H9 (cell line): Measurements from ENCODE around the gene LRRC8B. TPM values are rescaled to one million over a fixed set of nuclear protein-coding genes. Genes with fewer than 3 reads are reported as not detected.

ENCODE experiments used
- DNase-seq: peaks from one replicate; pipeline ENCODE4 v3.0.0-alpha.2; 2017
- H2AFZ ChIP-seq: one replicate; pipeline ENCODE4 v1.6.1; 2013; ENCODE audit warnings: mild to moderate bottlenecking, low read length, control low read depth, moderate library complexity
- H2AK5ac ChIP-seq: 2 replicates; pipeline ENCODE4 v1.6.1; 2013; ENCODE audit warnings: low read length, control low read depth, mixed read lengths; ENCODE audit not compliant: insufficient read length
- H2BK120ac ChIP-seq: one replicate; pipeline ENCODE4 v1.6.1; 2013; ENCODE audit warnings: low read depth, mild to moderate bottlenecking, low read length, control low read depth, inconsistent platforms; ENCODE audit not compliant: poor library complexity, severe bottlenecking
- H2BK12ac ChIP-seq: 2 replicates; pipeline ENCODE4 v1.6.1; 2013; ENCODE audit warnings: low read length, control low read depth, mixed read lengths, low read depth; ENCODE audit not compliant: insufficient read length
- H2BK15ac ChIP-seq: 2 replicates; pipeline ENCODE4 v1.6.1; 2013; ENCODE audit warnings: low read depth, low read length, control low read depth
- H2BK20ac ChIP-seq: one replicate; pipeline ENCODE4 v1.6.1; 2013; ENCODE audit warnings: low read depth, mild to moderate bottlenecking, low read length, control low read depth, inconsistent platforms; ENCODE audit not compliant: poor library complexity, severe bottlenecking
- H2BK5ac ChIP-seq: 2 replicates; pipeline ENCODE4 v1.6.1; 2013; ENCODE audit warnings: low read length, control low read depth, mixed read lengths; ENCODE audit not compliant: insufficient read length
- H3K14ac ChIP-seq: 2 replicates; pipeline ENCODE4 v1.6.1; 2013; ENCODE audit warnings: low read length, control low read depth; ENCODE audit not compliant: insufficient read depth
- H3K18ac ChIP-seq: 2 replicates; pipeline ENCODE4 v1.6.1; 2013; ENCODE audit warnings: low read depth, mild to moderate bottlenecking, mixed read lengths, low read length, control low read depth; ENCODE audit not compliant: insufficient read length
- H3K23ac ChIP-seq: 2 replicates; pipeline ENCODE4 v1.6.1; 2013; ENCODE audit warnings: low read length, control low read depth, mixed read lengths, low read depth; ENCODE audit not compliant: insufficient read length
- H3K23me2 ChIP-seq: 2 replicates; pipeline ENCODE4 v1.6.1; 2013; ENCODE audit warnings: low read depth, mild to moderate bottlenecking, mixed read lengths, low read length, control low read depth; ENCODE audit not compliant: insufficient read length, poor library complexity, severe bottlenecking
- H3K27ac ChIP-seq: 2 replicates; pipeline ENCODE4 v1.5.1; 2013; ENCODE audit warnings: low read length, control low read depth, mixed read lengths, low read depth; ENCODE audit not compliant: insufficient read length
- H3K27me3 ChIP-seq: 2 replicates; pipeline ENCODE4 v1.6.1; 2013; ENCODE audit warnings: low read length, control low read depth, inconsistent platforms; ENCODE audit not compliant: insufficient read depth
- H3K4ac ChIP-seq: 2 replicates; pipeline ENCODE4 v1.6.1; 2013; ENCODE audit warnings: low read depth, mild to moderate bottlenecking, control low read depth, inconsistent platforms, low read length, moderate library complexity
- H3K4me1 ChIP-seq: 2 replicates; pipeline ENCODE4 v1.6.1; 2013; ENCODE audit warnings: low read length, control low read depth, inconsistent platforms; ENCODE audit not compliant: insufficient read depth
- H3K4me2 ChIP-seq: 2 replicates; pipeline ENCODE4 v1.6.1; 2013; ENCODE audit warnings: low read length, control low read depth, mixed read lengths; ENCODE audit not compliant: insufficient read length, insufficient read depth
- H3K56ac ChIP-seq: 2 replicates; pipeline ENCODE4 v1.6.1; 2013; ENCODE audit warnings: low read depth, mild to moderate bottlenecking, mixed read lengths, low read length, control low read depth; ENCODE audit not compliant: insufficient read length
- H3K79me1 ChIP-seq: 2 replicates; pipeline ENCODE4 v1.6.1; 2013; ENCODE audit warnings: low read depth, mild to moderate bottlenecking, moderate library complexity, low read length, control low read depth, inconsistent platforms; ENCODE audit not compliant: insufficient read depth, poor library complexity, severe bottlenecking
- H3K79me2 ChIP-seq: 2 replicates; pipeline ENCODE4 v1.6.1; 2013; ENCODE audit warnings: low read length, control low read depth, inconsistent platforms; ENCODE audit not compliant: insufficient read depth
- H3K9ac ChIP-seq: 2 replicates; pipeline ENCODE4 v1.6.1; 2013; ENCODE audit warnings: low read length, control low read depth, mixed read lengths; ENCODE audit not compliant: insufficient read length; ENCODE audit errors: extremely low read depth
- H3K9me3 ChIP-seq: one replicate; pipeline ENCODE4 v1.6.1; 2013; ENCODE audit warnings: low read depth, low read length, inconsistent platforms; ENCODE audit not compliant: control insufficient read depth
- H3T11ph ChIP-seq: one replicate; pipeline ENCODE4 v1.6.1; 2013; ENCODE audit warnings: mild to moderate bottlenecking, low read length, control low read depth, inconsistent platforms
- H4K20me1 ChIP-seq: one replicate; pipeline ENCODE4 v1.6.1; 2013; ENCODE audit not compliant: control insufficient read depth, insufficient read length, insufficient read depth
- H4K5ac ChIP-seq: 2 replicates; pipeline ENCODE4 v1.6.1; 2013; ENCODE audit warnings: low read depth, mild to moderate bottlenecking, mixed read lengths, low read length, control low read depth; ENCODE audit not compliant: insufficient read length
- H4K8ac ChIP-seq: replicated peaks from 2 replicates; pipeline ENCODE4 v1.6.1; 2013; ENCODE audit warnings: low read length, control low read depth, mixed read lengths, low read depth; ENCODE audit not compliant: insufficient read length
- H4K91ac ChIP-seq: 2 replicates; pipeline ENCODE4 v1.6.1; 2013; ENCODE audit warnings: low read depth, mild to moderate bottlenecking, moderate library complexity, mixed read lengths, low read length, control low read depth; ENCODE audit not compliant: insufficient read length
- H3K27ac Mint-ChIP-seq, 3 experiments: 2 replicates in 2 of 3; 3 replicates in 1 of 3; pipeline ENCODE4 v1.8.0; 2020 to 2021; ENCODE audit warnings: mixed read lengths in 3 of 3, mild to moderate bottlenecking in 1 of 3, moderate library complexity in 1 of 3
- H3K27me3 Mint-ChIP-seq: 2 replicates; pipeline ENCODE4 v1.8.0; 2021; ENCODE audit warnings: low read depth, mild to moderate bottlenecking, moderate library complexity, mixed read lengths
- H3K36me3 Mint-ChIP-seq, 3 experiments: 2 replicates in 2 of 3; 3 replicates in 1 of 3; pipeline ENCODE4 v1.8.0; 2020 to 2021; ENCODE audit warnings: low read depth in 3 of 3, mixed read lengths in 3 of 3; ENCODE audit not compliant: insufficient read depth in 1 of 3
- H3K4me1 Mint-ChIP-seq, 2 experiments: 2 replicates each; pipeline ENCODE4 v1.8.0; 2020; ENCODE audit warnings: mixed read lengths in 2 of 2
- H3K4me3 Mint-ChIP-seq, 2 experiments: 2 replicates in 1 of 2; 3 replicates in 1 of 2; pipeline ENCODE4 v1.8.0; 2020 to 2021; ENCODE audit warnings: mild to moderate bottlenecking in 2 of 2, mixed read lengths in 2 of 2, moderate library complexity in 1 of 2
- H3K9me3 Mint-ChIP-seq, 2 experiments: 2 replicates in 1 of 2; 3 replicates in 1 of 2; pipeline ENCODE4 v1.8.0; 2020; ENCODE audit warnings: mild to moderate bottlenecking in 2 of 2, mixed read lengths in 2 of 2, moderate library complexity in 1 of 2
- WGBS: extraction: QIAGEN DNeasy Blood & Tissue Kit; methylation state at CpG from one replicate; pipeline ENCODE4 v1.1.7; 2013; ENCODE audit warnings: missing lambda C conversion rate, low lambda C conversion rate, mixed read lengths; ENCODE audit not compliant: insufficient read length; ENCODE audit errors: extremely low coverage; 5-methylcytosine and 5-hydroxymethylcytosine counted together
- total RNA-seq: library from RNA; stranded (reverse); gene quantifications from 2 replicates; pipeline ENCODE4 v1.2.1, GENCODE V29; 2021
- TF ChIP-seq, protein P1 (sequence below): fragments of 200-600 bp; sonication (generic); conservative IDR thresholded peaks from 3 replicates; pipeline ENCODE4 v1.8.0; 2021; ENCODE audit warnings: antibody characterized with exemption, mild to moderate bottlenecking

LRRC8B gene
- total RNA-seq, 1 experiment from 2014 or later = 33.2 TPM

DNA sequence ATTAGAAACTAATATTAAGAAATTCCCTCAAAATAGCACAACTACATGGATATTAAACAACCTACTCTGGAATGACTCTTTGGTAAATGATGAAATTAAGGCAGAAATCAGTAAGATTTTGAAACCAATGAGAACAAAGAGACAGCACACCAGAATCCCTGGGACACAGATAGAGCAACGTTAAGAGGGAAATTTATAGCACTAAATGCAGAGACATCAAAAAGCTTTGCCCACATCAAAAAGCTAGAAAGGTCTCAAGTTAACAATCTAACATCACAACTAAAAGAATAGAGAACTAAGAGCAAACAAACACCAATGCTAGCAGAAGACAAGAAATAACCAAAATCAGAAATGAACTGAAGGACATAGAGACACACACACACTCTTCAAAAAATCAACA lies 48.6 kb upstream of the LRRC8B start:
- H3K27me3 Mint-ChIP-seq = no peaks in the 10 kb centered on the region; the same call in 1 of the 2 replicates
- no peak overlapping the region for H2BK12ac ChIP-seq
- no peak overlapping the region for H3K27ac ChIP-seq

More for the DNA sequence above, 48.6 kb upstream of the LRRC8B start:
- Histone ChIP-seq H2AFZ (no peak overlapping the region), H2BK120ac (no peak overlapping the region), H3K4ac (no peak overlapping the region), H2AK5ac (no peak overlapping the region), H2BK20ac (no peak overlapping the region), H3K14ac (no peak overlapping the region), H4K8ac (no peak overlapping the region), H3K23me2 (no peaks in the 10 kb centered on the region), H3K27me3 (no peaks in the 10 kb centered on the region), H4K5ac (no peak overlapping the region), H3K79me1 (no peaks in the 10 kb centered on the region), H3K4me1 (no peaks in the 10 kb centered on the region), H3T11ph (no peak overlapping the region), H2BK15ac (no peak overlapping the region), H3K9ac (no peak overlapping the region), H3K23ac (no peak overlapping the region), H3K18ac (no peak overlapping the region), H4K20me1 (no peaks in the 10 kb centered on the region), H3K4me2 (no peak overlapping the region), H2BK5ac (no peak overlapping the region), H4K91ac (no peak overlapping the region), H3K79me2 (no peaks in the 10 kb centered on the region), H3K9me3 (no peaks in the 10 kb centered on the region), H3K56ac (no peak overlapping the region)
- H3K4me3 Mint-ChIP-seq = no peak overlapping the region
- no peak for DNase-seq
- H3K4me1 Mint-ChIP-seq = no peaks in the 10 kb centered on the region
- H3K9me3 Mint-ChIP-seq = peaks cover 20 to 33% of the 10 kb centered on the region in 2 experiments
- WGBS = no CpG with 5 or more reads among the region's 1 CpG
- peaks cover 8 to 20% (median 11%) of the 10 kb centered on the region in 3 experiments; a peak in 6 of 7 replicates for H3K36me3 Mint-ChIP-seq
- no peak overlapping the region; a peak in 1 of 7 replicates for H3K27ac Mint-ChIP-seq
- TF ChIP-seq, protein P1, sequence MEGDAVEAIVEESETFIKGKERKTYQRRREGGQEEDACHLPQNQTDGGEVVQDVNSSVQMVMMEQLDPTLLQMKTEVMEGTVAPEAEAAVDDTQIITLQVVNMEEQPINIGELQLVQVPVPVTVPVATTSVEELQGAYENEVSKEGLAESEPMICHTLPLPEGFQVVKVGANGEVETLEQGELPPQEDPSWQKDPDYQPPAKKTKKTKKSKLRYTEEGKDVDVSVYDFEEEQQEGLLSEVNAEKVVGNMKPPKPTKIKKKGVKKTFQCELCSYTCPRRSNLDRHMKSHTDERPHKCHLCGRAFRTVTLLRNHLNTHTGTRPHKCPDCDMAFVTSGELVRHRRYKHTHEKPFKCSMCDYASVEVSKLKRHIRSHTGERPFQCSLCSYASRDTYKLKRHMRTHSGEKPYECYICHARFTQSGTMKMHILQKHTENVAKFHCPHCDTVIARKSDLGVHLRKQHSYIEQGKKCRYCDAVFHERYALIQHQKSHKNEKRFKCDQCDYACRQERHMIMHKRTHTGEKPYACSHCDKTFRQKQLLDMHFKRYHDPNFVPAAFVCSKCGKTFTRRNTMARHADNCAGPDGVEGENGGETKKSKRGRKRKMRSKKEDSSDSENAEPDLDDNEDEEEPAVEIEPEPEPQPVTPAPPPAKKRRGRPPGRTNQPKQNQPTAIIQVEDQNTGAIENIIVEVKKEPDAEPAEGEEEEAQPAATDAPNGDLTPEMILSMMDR = no peak
